ENCODE measurements around the gene CCDC201. TPM values are rescaled to one million over a fixed set of nuclear protein-coding genes. Genes with fewer than 3 reads are reported as not detected.

CCDC201 gene
- total and polyA plus RNA-seq, 2 of the 8 experiments (the other 6 are each of a cell fraction or from before 2014, with no cell fraction given): not detected

GRCh38 chr7:45882465-45882810, 9.6 kb upstream of the CCDC201 start:
- H2BK12ac ChIP-seq (ENCODE audit: low read depth, low read length): no peak overlapping the region
- H2BK5ac ChIP-seq (ENCODE audit: low read depth, low read length): no peak overlapping the region
- CTCF ChIA-PET (ENCODE audit: partially characterized antibody): interaction anchor here (0.8 to 2.3 kb wide), 5 partner anchors 8 to 40 kb away, joined by 3 to 7 read pairs (median 6); no protein-coding TSS in a partner anchor
- no peaks in the 10 kb centered on the region; a peak in 1 of 8 replicates for H3K36me3 ChIP-seq (ENCODE audit: control insufficient read depth in 2 of 4, insufficient read depth in 4 of 4, low read length in 3 of 4)
- no peak overlapping the region for H4K91ac ChIP-seq (replicated peaks; ENCODE audit: insufficient read length, low read length)
- H2BK120ac ChIP-seq (replicated peaks; ENCODE audit: low read depth, low read length): no peak overlapping the region
- no peak overlapping the region for H3K18ac ChIP-seq (ENCODE audit: extremely low read depth, low read length)
- peaks cover 2 to 7% (median 4%) of the 10 kb centered on the region in 4 experiments; a peak in 4 of 7 replicates for H3K27me3 ChIP-seq (replicated peaks in 1 of 4; ENCODE audit: control insufficient read depth in 3 of 4, extremely low read depth in 1 of 4, insufficient read depth in 3 of 4, low read length in 3 of 4)
- H2AK5ac ChIP-seq (ENCODE audit: low read depth, low read length): no peak overlapping the region
- POLR2A ChIA-PET (ENCODE audit: partially characterized antibody): no interaction called here
- H3K4me3 ChIP-seq (ENCODE audit: extremely low read depth in 1 of 4, insufficient read depth in 2 of 4, low read depth in 3 of 4, low read length in 4 of 4): no peak overlapping the region
- no peak for DNase-seq (ENCODE audit: low read depth in 1 of 2, low spot score in 2 of 2)
- H3K4ac ChIP-seq (replicated peaks; ENCODE audit: insufficient read length, low read depth, low read length): no peak overlapping the region
- no peak overlapping the region for H3K4me2 ChIP-seq (ENCODE audit: insufficient read depth in 1 of 2, low read depth in 2 of 2, low read length in 2 of 2)
- peaks cover 14 to 23% of the 10 kb centered on the region in 2 experiments for H3K9me3 ChIP-seq (ENCODE audit: insufficient read depth in 2 of 2, low read depth in 1 of 2, low read length in 1 of 2)
- H3K4me1 ChIP-seq (replicated peaks in 1 of 4; ENCODE audit: control insufficient read depth in 3 of 4, insufficient read depth in 4 of 4, low read length in 3 of 4): peaks cover 0 to 3% (median under 1%) of the 10 kb centered on the region in 4 experiments; a peak in 1 of 7 replicates
- no peak overlapping the region for H2AFZ ChIP-seq (ENCODE audit: low read length)
- H3K27ac ChIP-seq (ENCODE audit: low read depth, low read length): no peak overlapping the region
- H4K20me1 ChIP-seq (replicated peaks in 1 of 2; ENCODE audit: control insufficient read depth in 1 of 2, insufficient read depth in 2 of 2, low read length in 2 of 2): peaks cover 0 to 1% of the 10 kb centered on the region in 2 experiments
- H4K5ac ChIP-seq (ENCODE audit: insufficient read length, low read depth, low read length): no peak overlapping the region
- WGBS, 2 experiments (ENCODE audit: extremely low coverage in 1 of 2, insufficient coverage in 1 of 2, insufficient read length in 1 of 2, insufficient replicate concordance in 2 of 2, low coverage in 1 of 2, low lambda C conversion rate in 2 of 2, missing lambda C conversion rate in 1 of 2): 82% methylated on average over 5 of the region's 5 CpGs; no CpG with 5 or more reads in 1 of the 2 experiments
- H2BK15ac ChIP-seq (ENCODE audit: low read length): no peak overlapping the region
- H3K9ac ChIP-seq (replicated peaks in 1 of 4; ENCODE audit: extremely low read depth in 1 of 4, low read depth in 3 of 4, low read length in 3 of 4): no peak overlapping the region
- no peaks in the 10 kb centered on the region for H3K23me2 ChIP-seq (ENCODE audit: low read depth, low read length)
- H3K23ac ChIP-seq (ENCODE audit: insufficient read length): no peak overlapping the region
- no peak for FAIRE-seq
- no peak overlapping the region for H3K14ac ChIP-seq (ENCODE audit: insufficient read length)
- no peak overlapping the region for H4K8ac ChIP-seq (ENCODE audit: extremely low read depth, insufficient read depth, low read length)
- H3K79me2 ChIP-seq (ENCODE audit: control insufficient read depth in 1 of 2, insufficient read depth in 2 of 2, low read length in 2 of 2): no peaks in the 10 kb centered on the region
- no peak for TF ChIP-seq ATF3 (IDR thresholded peaks at IDR 0.05; ENCODE audit: insufficient read depth, low read depth, low read length)
- no peak for TF ChIP-seq CHD2 (IDR thresholded peaks at IDR 0.05; ENCODE audit: low read length)
- no peak for TF ChIP-seq NRF1 (IDR thresholded peaks at IDR 0.05; ENCODE audit: low read depth, low read length)
- no peak for TF ChIP-seq EP300 (IDR thresholded peaks at IDR 0.05; ENCODE audit: borderline replicate concordance in 1 of 2, low read depth in 2 of 2, low read length in 2 of 2)
- TF ChIP-seq POU5F1 (IDR thresholded peaks at IDR 0.05; ENCODE audit: low read depth, low read length): no peak
- no peak for TF ChIP-seq KDM4A (IDR thresholded peaks at IDR 0.05; ENCODE audit: low read depth, low read length, severe bottlenecking)
- no peak for TF ChIP-seq NANOG (IDR thresholded peaks at IDR 0.05; ENCODE audit: insufficient read depth, low read depth, low read length, poor library complexity, severe bottlenecking)
- no peak for TF ChIP-seq ZNF274 (IDR thresholded peaks at IDR 0.05; ENCODE audit: borderline replicate concordance, extremely low read depth, low read length)
- TF ChIP-seq CREB1 (IDR thresholded peaks at IDR 0.05): no peak
- TF ChIP-seq FOSL1 (IDR thresholded peaks at IDR 0.05; ENCODE audit: insufficient read depth, low read depth, low read length): no peak
- no peak for TF ChIP-seq YY1 (IDR thresholded peaks at IDR 0.05; ENCODE audit: low read depth, low read length)
- H3K79me1 ChIP-seq (ENCODE audit: low read depth, low read length): no peaks in the 10 kb centered on the region
- H2BK20ac ChIP-seq (ENCODE audit: low read length): no peak overlapping the region
- H3K56ac ChIP-seq (replicated peaks; ENCODE audit: insufficient read length, low read depth, low read length): no peak overlapping the region

Data from H1 (cell line).